Activated T-cell treated with anti-CD3 and anti-CD28 coated beads, Interleukin-2, amount 50 U/mL, for 24 hours (primary cell): ENCODE results near the gene ACMSD.
"Not testable (repeated sequence)": the region's sequence is repeated elsewhere in the genome, so short reads cannot be mapped to it uniquely, and the experiment has no call there.

Experiments
- DNase-seq: peaks from one replicate; pipeline ENCODE4 v3.0.0-alpha.2; 2020
- H3K27ac Mint-ChIP-seq: 2 replicates; pipeline ENCODE4 v1.8.0; 2020; ENCODE audit warnings: mild to moderate bottlenecking, mixed read lengths
- H3K27me3 Mint-ChIP-seq: 2 replicates; pipeline ENCODE4 v1.8.0; 2020; ENCODE audit warnings: mixed read lengths
- H3K36me3 Mint-ChIP-seq: 2 replicates; pipeline ENCODE4 v1.8.0; 2020; ENCODE audit warnings: low read depth, mixed read lengths
- H3K4me1 Mint-ChIP-seq: 2 replicates; pipeline ENCODE4 v1.8.0; 2020; ENCODE audit warnings: low read depth, mixed read lengths
- H3K4me3 Mint-ChIP-seq: 2 replicates; pipeline ENCODE4 v1.8.0; 2020; ENCODE audit warnings: mild to moderate bottlenecking, moderate library complexity, mixed read lengths
- H3K9me3 Mint-ChIP-seq: 2 replicates; pipeline ENCODE4 v1.8.0; 2020; ENCODE audit warnings: mixed read lengths

Gene ACMSD

DNA sequence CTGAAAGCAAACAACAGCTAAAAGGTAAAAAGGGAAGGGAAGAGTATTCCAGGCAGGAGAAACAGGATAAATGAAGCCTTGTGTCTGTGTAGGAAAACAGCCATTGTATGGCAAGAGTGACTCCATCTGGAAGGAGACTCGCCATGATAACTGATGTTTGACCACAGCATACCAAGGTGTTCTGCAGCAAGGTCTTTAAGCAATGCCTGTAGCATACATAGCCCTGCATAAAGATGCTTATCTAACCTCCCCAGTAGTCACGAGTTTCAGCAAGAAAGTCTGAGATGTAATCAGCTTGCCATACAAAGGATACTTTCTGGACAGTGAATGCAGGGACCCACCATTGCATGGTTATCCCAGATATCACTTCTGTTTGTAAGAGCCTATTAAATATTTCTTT, 68.3 kb downstream of the ACMSD start:
- Mint-ChIP-seq H3K27me3 (no peaks in the 10 kb centered on the region), H3K36me3 (no peaks in the 10 kb centered on the region), H3K9me3 (peaks cover 7% of the 10 kb centered on the region), H3K4me1 (no peaks in the 10 kb centered on the region), H3K27ac (no peak overlapping the region), H3K4me3 (no peak overlapping the region)
- DNase-seq = no peak

DNA sequence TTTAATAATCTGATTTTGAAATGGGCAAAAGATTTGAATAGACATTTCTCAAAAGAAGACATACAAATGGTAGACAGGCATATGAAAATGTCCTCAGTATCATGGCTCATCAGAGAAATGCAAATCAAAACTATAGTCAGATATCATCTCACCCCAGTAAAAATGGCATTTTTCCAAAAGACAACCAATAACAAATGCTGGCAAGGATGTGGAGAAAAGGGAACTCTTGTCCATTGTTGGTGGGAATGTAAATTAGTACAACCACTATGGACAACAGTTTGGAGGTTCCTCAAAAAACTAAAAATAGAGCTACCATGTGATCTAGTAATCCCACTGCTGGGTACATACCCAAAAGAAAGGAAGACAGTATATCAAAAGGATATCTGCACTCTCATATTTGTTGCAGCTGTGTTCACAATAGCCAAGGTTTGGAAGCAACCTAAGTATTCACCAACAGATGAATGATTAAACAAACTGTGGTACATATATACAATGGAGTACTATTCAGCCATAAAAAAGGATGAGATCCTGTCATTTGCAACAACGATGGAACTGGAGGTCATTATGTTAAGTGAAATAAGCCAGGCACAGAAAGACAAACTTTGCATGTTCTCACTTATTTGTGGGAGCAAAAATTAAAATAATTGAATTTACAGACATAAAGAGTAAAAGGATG, 69.2 kb downstream of the ACMSD start:
- not testable (repeated sequence) for H3K36me3 Mint-ChIP-seq

DNA sequence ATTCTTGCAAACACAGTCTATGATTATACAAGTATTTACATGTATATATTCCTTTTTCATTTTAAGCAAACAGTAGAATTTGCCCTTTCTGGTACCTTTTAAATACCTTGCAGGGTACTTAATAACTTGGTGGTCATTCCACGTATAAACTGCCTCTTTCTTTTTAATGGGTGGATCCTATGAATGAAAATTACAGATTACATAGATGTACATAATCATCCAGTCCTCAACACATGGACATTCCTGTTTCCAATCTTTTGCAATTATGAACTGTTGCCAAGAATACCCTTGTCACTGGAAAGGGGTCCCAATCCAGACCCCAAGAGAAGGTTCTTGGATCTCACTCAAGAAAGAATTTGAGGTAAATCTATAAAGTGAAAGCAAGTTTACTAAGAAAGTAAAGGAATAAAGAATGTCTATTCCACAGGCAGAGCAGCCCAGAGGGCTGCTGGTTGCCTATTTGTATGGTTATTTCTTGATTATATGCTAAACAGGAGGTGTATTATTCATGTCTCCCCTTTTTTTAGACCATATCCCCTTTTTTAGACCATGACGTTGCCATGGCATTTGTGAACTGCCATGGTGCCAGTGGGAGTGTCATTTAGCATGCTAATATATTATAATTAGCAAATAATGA, 72.5 kb downstream of the ACMSD start:
- peaks cover 7% of the 10 kb centered on the region for H3K9me3 Mint-ChIP-seq
- no peak overlapping the region for H3K4me3 Mint-ChIP-seq
- H3K27me3 Mint-ChIP-seq = no peaks in the 10 kb centered on the region
- no peak overlapping the region for H3K27ac Mint-ChIP-seq
- no peaks in the 10 kb centered on the region for H3K36me3 Mint-ChIP-seq
- no peaks in the 10 kb centered on the region for H3K4me1 Mint-ChIP-seq
- no peak for DNase-seq

More for the DNA sequence above, 69.2 kb downstream of the ACMSD start:
- H3K4me3 Mint-ChIP-seq, H3K27me3 Mint-ChIP-seq, DNase-seq, H3K9me3 Mint-ChIP-seq, H3K27ac Mint-ChIP-seq, H3K4me1 Mint-ChIP-seq: not testable (repeated sequence)

DNA sequence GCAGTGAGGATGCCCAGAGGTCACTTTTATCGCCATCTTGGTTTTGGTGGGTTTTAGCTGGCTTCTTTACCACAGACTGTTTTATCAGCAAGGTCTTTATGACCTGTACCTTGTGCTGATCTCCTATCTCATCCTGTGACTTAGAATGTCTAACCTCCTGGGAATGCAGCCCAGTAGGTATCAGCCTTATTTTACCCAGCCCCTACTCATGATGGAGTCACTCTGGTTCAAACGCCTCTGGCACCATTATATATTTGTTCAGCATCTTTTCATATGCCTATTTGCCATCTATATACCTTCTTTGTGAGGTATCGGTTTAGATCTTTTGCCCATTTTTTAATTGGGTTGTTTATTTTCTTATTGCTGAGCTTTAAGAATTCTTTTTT, 73.0 kb downstream of the ACMSD start:
- Mint-ChIP-seq H3K27me3 (no peaks in the 10 kb centered on the region), H3K9me3 (peaks cover 7% of the 10 kb centered on the region), H3K4me3 (no peak overlapping the region), H3K27ac (no peak overlapping the region), H3K4me1 (no peaks in the 10 kb centered on the region), H3K36me3 (no peaks in the 10 kb centered on the region)
- DNase-seq = no peak

DNA sequence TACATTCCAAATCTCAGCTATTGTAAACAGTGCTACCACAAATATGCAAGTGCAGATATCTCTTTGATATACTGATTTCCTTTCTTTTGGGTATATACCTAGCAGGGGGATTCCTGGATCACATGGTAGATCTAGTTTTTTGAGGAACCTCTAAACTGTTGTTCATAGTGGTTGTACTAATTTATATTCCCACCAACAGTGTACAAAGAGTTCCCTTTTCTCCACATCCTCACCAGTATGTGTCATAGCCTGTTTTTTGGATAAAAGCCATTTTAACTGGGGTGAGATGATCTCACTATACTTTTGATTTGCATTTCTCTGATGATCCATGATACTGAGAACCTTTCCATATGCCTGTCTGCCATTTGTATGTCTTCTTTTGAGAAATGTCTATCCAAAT, 73.9 kb downstream of the ACMSD start:
- no peaks in the 10 kb centered on the region for H3K36me3 Mint-ChIP-seq
- H3K27ac Mint-ChIP-seq = no peak overlapping the region
- no peak for DNase-seq
- peaks cover 6% of the 10 kb centered on the region for H3K9me3 Mint-ChIP-seq
- H3K4me1 Mint-ChIP-seq = peaks cover 7% of the 10 kb centered on the region
- H3K4me3 Mint-ChIP-seq = no peak overlapping the region
- no peaks in the 10 kb centered on the region for H3K27me3 Mint-ChIP-seq

DNA sequence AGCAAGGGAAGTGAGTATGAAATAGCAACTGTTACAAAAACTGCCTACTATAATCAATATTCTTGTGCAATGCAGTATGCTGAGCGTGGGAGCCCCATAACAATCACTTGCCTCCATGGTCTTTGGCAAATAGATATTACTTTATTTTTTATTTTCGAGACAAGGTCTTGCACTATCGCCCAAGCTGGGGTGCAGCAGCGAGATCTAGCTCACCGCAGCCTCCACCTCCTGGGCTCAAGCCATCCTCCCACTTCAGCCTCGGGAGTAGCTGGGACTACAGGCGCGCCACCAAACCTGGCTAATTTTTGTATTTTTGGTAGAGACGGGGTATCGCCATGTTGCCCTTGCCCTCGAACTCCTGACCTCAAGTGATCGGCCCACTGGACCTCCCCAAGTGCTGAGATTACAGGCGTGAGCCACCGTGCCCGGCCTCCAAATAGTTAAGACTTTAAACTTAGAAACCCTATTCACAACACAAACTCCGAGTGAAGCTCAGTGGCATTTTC, 79.0 kb downstream of the ACMSD start:
- peak; percentile 48 for DNase-seq
- Mint-ChIP-seq H3K4me1 (peaks cover 27% of the 10 kb centered on the region), H3K36me3 (peaks cover 40% of the 10 kb centered on the region), H3K27me3 (no peaks in the 10 kb centered on the region), H3K4me3 (peak overlapping the region; percentile 97), H3K9me3 (no peaks in the 10 kb centered on the region), H3K27ac (peak overlapping the region; percentile 100)

DNA sequence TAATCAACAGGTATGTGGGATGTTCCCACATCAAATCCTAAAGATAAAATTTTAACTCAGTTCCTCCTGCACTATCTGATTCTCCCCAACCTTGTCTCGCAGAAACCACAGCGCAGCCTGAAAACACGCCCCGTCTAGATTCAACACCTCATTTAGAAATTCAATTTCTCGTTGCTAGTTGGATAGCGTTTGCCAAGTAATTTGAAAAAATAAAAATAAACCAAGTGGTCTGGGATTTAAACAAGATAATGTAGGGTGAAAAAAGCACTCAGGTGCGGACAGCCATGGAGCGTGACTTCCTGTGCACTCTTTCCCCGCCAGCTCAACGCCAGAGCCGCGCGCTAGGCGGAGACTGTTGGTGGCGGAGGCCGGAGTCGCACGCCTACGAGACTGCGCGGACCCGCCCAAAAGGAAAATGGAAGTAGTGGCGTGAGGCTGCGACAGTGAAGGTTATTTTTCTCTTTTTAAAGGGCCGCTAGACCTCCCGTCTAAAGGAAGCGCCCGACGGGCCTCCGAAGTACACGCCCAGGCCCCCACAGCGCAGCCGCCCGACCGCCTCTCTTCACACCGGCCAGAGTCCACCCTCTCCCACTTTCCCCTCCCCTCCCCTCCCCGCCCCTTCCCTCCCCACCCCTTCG, 79.6 kb downstream of the ACMSD start:
- DNase-seq = peak; percentile 29
- Mint-ChIP-seq H3K27me3 (no peaks in the 10 kb centered on the region), H3K4me3 (peak overlapping the region; percentile 97), H3K27ac (peak overlapping the region; percentile 100), H3K4me1 (peaks cover 32% of the 10 kb centered on the region), H3K9me3 (no peaks in the 10 kb centered on the region), H3K36me3 (peaks cover 46% of the 10 kb centered on the region)

GRCh38 chr2:134918526-134919340, 80.3 kb downstream of the ACMSD start, which contains the start of gene CCNT2:
CCNT2 (plus strand) TSS chr2:134918822; CDS start chr2:134918855, 33 bp downstream.
- DNase-seq = peak; percentile 99
- Mint-ChIP-seq H3K36me3 (peaks cover 52% of the 10 kb centered on the region), H3K27me3 (no peaks in the 10 kb centered on the region), H3K4me3 (peak within 1 kb of the TSS; percentile 97), H3K27ac (peak within 1 kb of the TSS; percentile 100), H3K9me3 (no peaks in the 10 kb centered on the region), H3K4me1 (peaks cover 39% of the 10 kb centered on the region)

- H3K4me3 Mint-ChIP-seq = peak overlapping the region; percentile 97
- H3K4me1 Mint-ChIP-seq = peaks cover 47% of the 10 kb centered on the region
- H3K36me3 Mint-ChIP-seq = peaks cover 60% of the 10 kb centered on the region
- H3K9me3 Mint-ChIP-seq = no peaks in the 10 kb centered on the region
- DNase-seq = no peak
- no peaks in the 10 kb centered on the region for H3K27me3 Mint-ChIP-seq
- H3K27ac Mint-ChIP-seq = peak overlapping the region; percentile 100
These were observed 81.2 kb downstream of the ACMSD start for GRCh38 chr2:134919341-134920210.

DNA sequence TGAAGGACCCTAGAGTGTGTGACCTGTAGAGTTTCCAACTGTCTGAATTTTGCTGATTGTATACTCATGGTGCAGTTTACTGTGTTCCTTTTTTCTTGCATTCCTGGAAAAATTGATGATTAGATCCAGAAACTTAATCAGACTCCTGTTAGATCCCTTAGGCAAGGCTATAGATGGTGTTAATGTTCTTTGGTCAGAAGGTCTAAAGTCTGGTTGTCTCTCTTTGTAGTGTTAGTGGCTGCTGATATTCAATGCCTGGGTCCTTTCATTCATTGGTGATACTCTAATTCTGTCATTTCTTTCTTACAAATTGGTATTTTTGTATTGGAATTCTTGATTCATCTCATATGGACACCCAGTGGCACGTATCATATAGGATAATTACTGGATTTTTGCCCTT, 86.5 kb downstream of the ACMSD start:
- Mint-ChIP-seq H3K27ac (peak overlapping the region; percentile 56), H3K27me3 (no peaks in the 10 kb centered on the region), H3K9me3 (no peaks in the 10 kb centered on the region), H3K36me3 (peaks cover 83% of the 10 kb centered on the region), H3K4me1 (peaks cover 76% of the 10 kb centered on the region), H3K4me3 (peak overlapping the region; percentile 11)
- DNase-seq = no peak

DNA sequence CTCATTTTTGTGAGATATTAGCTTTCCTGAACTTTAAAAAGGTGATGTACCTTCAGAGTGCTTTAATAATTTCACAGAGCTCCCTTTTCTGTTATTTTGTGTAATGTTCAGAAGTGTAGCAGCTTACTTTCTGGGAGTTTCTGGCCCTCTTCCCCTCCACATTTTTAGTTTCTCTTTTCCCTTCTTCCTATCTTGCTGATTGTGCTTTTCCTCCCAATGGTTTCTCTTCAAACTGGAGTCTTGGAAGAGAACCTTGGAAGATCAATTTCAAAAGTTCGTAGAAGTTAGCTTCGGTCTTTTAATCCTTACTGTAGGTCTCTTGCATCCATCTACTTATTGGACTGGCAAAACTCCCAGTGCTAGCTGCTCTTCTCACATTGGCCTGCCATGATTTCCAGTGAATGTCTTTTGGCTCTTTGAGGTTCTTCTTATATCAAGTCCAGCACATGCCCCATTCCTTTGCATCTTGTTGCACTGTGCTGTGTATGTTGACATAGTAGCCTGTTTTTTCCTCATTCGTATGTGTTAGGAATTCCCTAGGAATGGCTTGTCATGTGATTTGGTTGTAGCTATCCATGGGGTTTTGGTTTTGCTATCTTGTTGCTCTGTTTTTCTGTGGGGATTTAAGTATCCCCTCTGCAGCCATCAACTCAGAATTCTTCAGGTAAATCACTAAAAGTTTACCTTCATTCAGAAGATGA, 88.0 kb downstream of the ACMSD start:
- no peak for DNase-seq
- Mint-ChIP-seq H3K4me1 (peaks cover 84% of the 10 kb centered on the region), H3K36me3 (peaks cover 88% of the 10 kb centered on the region), H3K4me3 (no peak overlapping the region), H3K9me3 (no peaks in the 10 kb centered on the region), H3K27ac (peak overlapping the region; percentile 41), H3K27me3 (no peaks in the 10 kb centered on the region)

DNA sequence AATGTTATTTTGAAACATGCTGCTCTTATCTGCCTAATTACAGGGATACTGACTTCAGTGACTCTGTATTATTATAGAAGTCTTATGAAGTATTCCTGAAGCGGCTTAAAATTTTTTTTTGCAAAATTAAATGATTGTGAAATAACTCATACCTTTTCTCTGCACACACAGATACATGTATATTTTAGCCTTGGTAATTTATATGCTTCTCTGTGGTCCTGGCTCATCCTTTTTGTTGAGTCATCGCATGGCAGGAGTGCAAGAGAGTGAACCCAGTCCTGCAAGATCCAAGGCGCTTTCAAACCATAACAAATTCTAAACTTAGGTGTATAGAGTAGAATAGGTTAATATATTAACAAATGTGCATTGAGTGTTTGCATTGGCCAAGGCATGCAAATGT, 88.8 kb downstream of the ACMSD start:
- H3K4me1 Mint-ChIP-seq = peaks cover 84% of the 10 kb centered on the region
- H3K27ac Mint-ChIP-seq = no peak overlapping the region
- H3K27me3 Mint-ChIP-seq = no peaks in the 10 kb centered on the region
- H3K36me3 Mint-ChIP-seq = peaks cover 87% of the 10 kb centered on the region
- no peaks in the 10 kb centered on the region for H3K9me3 Mint-ChIP-seq
- no peak for DNase-seq
- H3K4me3 Mint-ChIP-seq = no peak overlapping the region

DNA sequence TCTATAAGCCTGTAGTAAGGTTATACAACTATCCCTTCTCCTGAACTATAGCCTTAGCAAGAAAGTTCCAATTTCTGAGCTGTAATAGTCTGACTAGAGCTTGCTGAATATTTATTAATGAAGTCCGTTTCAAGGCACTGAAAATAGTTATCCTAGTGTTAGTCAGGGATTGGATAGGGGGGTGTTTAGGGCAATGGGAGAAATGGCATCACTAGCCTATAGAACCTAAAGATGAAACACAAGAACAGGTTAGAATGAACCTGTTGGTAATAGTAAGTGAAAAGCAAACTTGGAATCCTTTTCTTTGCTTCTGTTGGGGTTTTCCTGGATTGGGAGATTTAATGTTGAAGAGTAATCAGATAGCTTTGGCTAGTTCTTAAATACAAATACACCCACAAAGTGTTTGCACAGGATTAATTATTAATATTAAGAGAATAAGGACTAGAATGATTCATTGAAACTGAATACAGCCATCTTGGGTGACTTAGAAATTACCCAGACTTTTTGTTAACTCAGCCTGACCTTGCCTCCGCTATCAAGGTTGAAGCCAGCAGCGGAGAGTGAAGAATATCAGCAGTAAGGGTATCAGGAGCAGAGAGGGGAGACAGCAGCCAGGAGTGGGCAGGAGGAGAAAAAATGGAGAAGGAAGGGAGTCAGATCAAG, 94.6 kb downstream of the ACMSD start:
- DNase-seq = no peak
- Mint-ChIP-seq H3K9me3 (no peaks in the 10 kb centered on the region), H3K27ac (no peak overlapping the region), H3K4me3 (no peak overlapping the region), H3K36me3 (peaks cover 85% of the 10 kb centered on the region), H3K4me1 (peaks cover 74% of the 10 kb centered on the region), H3K27me3 (no peaks in the 10 kb centered on the region)
